ENCODE data around the gene FETUB. TPM values are rescaled to one million over a fixed set of nuclear protein-coding genes. Genes with fewer than 3 reads are reported as not detected.

Gene FETUB
- polyA plus RNA-seq, 3 donors, result not detected

- H2AFZ ChIP-seq (ENCODE audit: insufficient read depth, low read depth, low read length, poor library complexity, severe bottlenecking), result no peak overlapping the region
- WGBS (ENCODE audit: insufficient coverage), result 92% methylated on average over 11 of the region's 17 CpGs
- TF ChIP-seq CTCF (IDR thresholded peaks at IDR 0.05), result no peak
These were observed 19.7 kb upstream of the FETUB start for GRCh38 chr3:186620213-186621092.

GRCh38 chr3:186621894-186622650 is 18.1 kb upstream of the FETUB start:
- peaks cover 14 to 15% (median 14%) of the 10 kb centered on the region in 3 donors for H3K27me3 Mint-ChIP-seq (ENCODE audit: low read depth in 3 of 3)
- no peak for DNase-seq
- no peak for TF ChIP-seq CTCF (IDR thresholded peaks at IDR 0.05)
- no peak overlapping the region for H3K4me3 ChIP-seq (replicated peaks in 1 of 3; ENCODE audit: low read depth in 2 of 3, low read length in 3 of 3)
- no peaks in the 10 kb centered on the region for H3K36me3 Mint-ChIP-seq
- no peak overlapping the region for H3K4me3 Mint-ChIP-seq
- no peak overlapping the region for H3K27ac ChIP-seq (ENCODE audit: low read depth in 1 of 2, low read length in 2 of 2)
- no peak overlapping the region for H2AFZ ChIP-seq (ENCODE audit: insufficient read depth, low read depth, low read length, poor library complexity, severe bottlenecking)
- H4K20me1 ChIP-seq (ENCODE audit: insufficient read depth, low read length), result no peaks in the 10 kb centered on the region
- intact Hi-C loops (cut with micrococcal nuclease), result no loop called here
- WGBS (ENCODE audit: insufficient coverage), result 90% methylated on average over 3 of the region's 7 CpGs
- H3K79me2 ChIP-seq (ENCODE audit: insufficient read depth, low read length), result no peaks in the 10 kb centered on the region
- peaks cover 3 to 4% of the 10 kb centered on the region in 2 donors for H3K4me1 ChIP-seq (ENCODE audit: control insufficient read depth in 1 of 2, insufficient read depth in 2 of 2, low read length in 2 of 2)
- no peak overlapping the region for H3K4me2 ChIP-seq (replicated peaks; ENCODE audit: extremely low read depth, low read length, poor library complexity, severe bottlenecking)
- H3K4me1 Mint-ChIP-seq, result peaks cover 5% of the 10 kb centered on the region
- no peaks in the 10 kb centered on the region for H3K9me3 ChIP-seq (replicated peaks in 1 of 2; ENCODE audit: control insufficient read depth in 1 of 2, insufficient read depth in 1 of 2, low read length in 2 of 2)
- no peaks in the 10 kb centered on the region for H3K36me3 ChIP-seq (replicated peaks in 1 of 2; ENCODE audit: control insufficient read depth in 1 of 2, insufficient read depth in 2 of 2, low read length in 2 of 2)
- no peak overlapping the region for H3K27ac Mint-ChIP-seq
- H3K27me3 ChIP-seq (ENCODE audit: control insufficient read depth in 2 of 2, insufficient read depth in 2 of 2, low read length in 2 of 2), result peaks cover 5 to 11% of the 10 kb centered on the region in 2 donors
- H3K9ac ChIP-seq (ENCODE audit: insufficient read depth, low read length, poor library complexity, severe bottlenecking), result no peak overlapping the region
- no peaks in the 10 kb centered on the region for H3K9me3 Mint-ChIP-seq

More at GRCh38 chr3:186620213-186621092, 19.7 kb upstream of the FETUB start:
- Mint-ChIP-seq H3K27ac (no peak overlapping the region), H3K4me3 (no peak overlapping the region), H3K9me3 (no peaks in the 10 kb centered on the region), H3K36me3 (no peaks in the 10 kb centered on the region), H3K4me1 (peaks cover 11% of the 10 kb centered on the region), H3K27me3 (ENCODE audit: low read depth in 3 of 3) (peaks cover 14 to 20% (median 18%) of the 10 kb centered on the region in 3 donors)
- Histone ChIP-seq H4K20me1 (ENCODE audit: insufficient read depth, low read length) (no peaks in the 10 kb centered on the region), H3K27me3 (ENCODE audit: control insufficient read depth in 2 of 2, insufficient read depth in 2 of 2, low read length in 2 of 2) (peaks cover 5 to 14% of the 10 kb centered on the region in 2 donors), H3K9me3 (replicated peaks in 1 of 2; ENCODE audit: control insufficient read depth in 1 of 2, insufficient read depth in 1 of 2, low read length in 2 of 2) (no peaks in the 10 kb centered on the region), H3K27ac (ENCODE audit: low read depth in 1 of 2, low read length in 2 of 2) (no peak overlapping the region), H3K9ac (ENCODE audit: insufficient read depth, low read length, poor library complexity, severe bottlenecking) (no peak overlapping the region), H3K79me2 (ENCODE audit: insufficient read depth, low read length) (no peaks in the 10 kb centered on the region), H3K36me3 (replicated peaks in 1 of 2; ENCODE audit: control insufficient read depth in 1 of 2, insufficient read depth in 2 of 2, low read length in 2 of 2) (no peaks in the 10 kb centered on the region), H3K4me3 (replicated peaks in 1 of 3; ENCODE audit: low read depth in 2 of 3, low read length in 3 of 3) (no peak overlapping the region), H3K4me1 (ENCODE audit: control insufficient read depth in 1 of 2, insufficient read depth in 2 of 2, low read length in 2 of 2) (peaks cover 6 to 10% of the 10 kb centered on the region in 2 donors), H3K4me2 (replicated peaks; ENCODE audit: extremely low read depth, low read length, poor library complexity, severe bottlenecking) (no peak overlapping the region)
- no peak for DNase-seq
- intact Hi-C loops (cut with micrococcal nuclease), result no loop called here

Data from CD14-positive monocyte (primary cell).